Activated naive CD8-positive, alpha-beta T cell treated with anti-CD3 and anti-CD28 coated beads, Interleukin-2, amount 10 ng/mL, durations not matched to agents 7 days and 5 days (primary cell): ENCODE data around the gene TECTB. TPM values are rescaled to one million over a fixed set of nuclear protein-coding genes. Genes with fewer than 3 reads are reported as not detected.

Experiments used
- ATAC-seq: fragments of 150-1000 bp; cut with Tn5 transposase; one replicate; pipeline ENCODE4 v1.10.0; 2021; ENCODE audit warnings: low read depth, moderate library complexity
- POLR2A ChIA-PET: fragments of 350-600 bp; sonication (Branson Sonifier 250); formaldehyde crosslinking; loops from one replicate; lab custom pipeline; 2021; ENCODE audit warnings: antibody characterized with exemption; lab: Charles Lee
- DNase-seq: peaks from one replicate; pipeline ENCODE4 v3.0.0; 2021
- H3K27ac Mint-ChIP-seq: one replicate; pipeline ENCODE4 v1.8.0; 2022; ENCODE audit warnings: mild to moderate bottlenecking, mixed read lengths
- H3K27me3 Mint-ChIP-seq: one replicate; pipeline ENCODE4 v1.8.0; 2022; ENCODE audit warnings: mild to moderate bottlenecking, moderate library complexity, mixed read lengths
- H3K36me3 Mint-ChIP-seq: one replicate; pipeline ENCODE4 v1.8.0; 2021; ENCODE audit warnings: mild to moderate bottlenecking, mixed read lengths
- H3K4me1 Mint-ChIP-seq: one replicate; pipeline ENCODE4 v1.8.0; 2021; ENCODE audit warnings: mixed read lengths
- H3K4me3 Mint-ChIP-seq: one replicate; pipeline ENCODE4 v1.8.0; 2022; ENCODE audit warnings: mild to moderate bottlenecking, moderate library complexity, mixed read lengths
- H3K9me3 Mint-ChIP-seq: one replicate; pipeline ENCODE4 v1.8.0; 2021; ENCODE audit warnings: mixed read lengths
- total RNA-seq, 2 experiments: library from RNA; stranded (reverse); gene quantifications; one replicate each; pipeline ENCODE4 v1.2.3, GENCODE V29; 2021

The TECTB gene
- total RNA-seq, 2 experiments from 2014 or later: not detected

DNA sequence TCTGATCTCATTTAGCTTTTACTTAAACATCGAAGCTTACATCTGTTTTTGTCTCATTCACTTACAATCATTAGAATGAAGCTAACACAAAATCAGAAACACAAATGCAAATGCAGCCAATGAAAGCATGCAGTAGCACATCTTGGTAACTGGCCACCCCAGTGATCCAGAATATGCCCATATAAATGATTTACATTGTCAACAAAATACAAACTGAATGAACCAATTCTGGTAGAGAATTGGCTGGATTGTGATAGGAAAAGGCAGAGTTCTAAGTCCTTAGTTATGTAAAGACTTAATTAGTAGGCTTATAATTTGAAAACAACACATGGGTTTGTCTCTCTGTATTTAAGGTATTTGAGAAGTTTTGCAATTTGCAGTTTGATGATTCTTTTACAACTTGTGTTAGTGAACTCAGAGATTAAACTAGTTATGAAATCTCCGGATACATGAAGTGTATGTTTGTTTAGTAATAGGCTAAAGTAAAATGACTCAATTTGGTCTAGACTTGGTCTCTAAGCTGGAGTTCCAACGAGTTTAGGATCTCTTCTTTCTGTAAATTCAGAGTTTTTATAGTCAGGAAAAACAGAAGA is 21.2 kb downstream of the TECTB start:
- Mint-ChIP-seq H3K9me3 (no peaks in the 10 kb centered on the region), H3K27me3 (peaks cover 27% of the 10 kb centered on the region), H3K4me3 (no peak overlapping the region), H3K36me3 (no peaks in the 10 kb centered on the region), H3K4me1 (no peaks in the 10 kb centered on the region), H3K27ac (no peak overlapping the region)
- no peak for ATAC-seq
- POLR2A ChIA-PET: no interaction called here
- DNase-seq: no peak

DNA sequence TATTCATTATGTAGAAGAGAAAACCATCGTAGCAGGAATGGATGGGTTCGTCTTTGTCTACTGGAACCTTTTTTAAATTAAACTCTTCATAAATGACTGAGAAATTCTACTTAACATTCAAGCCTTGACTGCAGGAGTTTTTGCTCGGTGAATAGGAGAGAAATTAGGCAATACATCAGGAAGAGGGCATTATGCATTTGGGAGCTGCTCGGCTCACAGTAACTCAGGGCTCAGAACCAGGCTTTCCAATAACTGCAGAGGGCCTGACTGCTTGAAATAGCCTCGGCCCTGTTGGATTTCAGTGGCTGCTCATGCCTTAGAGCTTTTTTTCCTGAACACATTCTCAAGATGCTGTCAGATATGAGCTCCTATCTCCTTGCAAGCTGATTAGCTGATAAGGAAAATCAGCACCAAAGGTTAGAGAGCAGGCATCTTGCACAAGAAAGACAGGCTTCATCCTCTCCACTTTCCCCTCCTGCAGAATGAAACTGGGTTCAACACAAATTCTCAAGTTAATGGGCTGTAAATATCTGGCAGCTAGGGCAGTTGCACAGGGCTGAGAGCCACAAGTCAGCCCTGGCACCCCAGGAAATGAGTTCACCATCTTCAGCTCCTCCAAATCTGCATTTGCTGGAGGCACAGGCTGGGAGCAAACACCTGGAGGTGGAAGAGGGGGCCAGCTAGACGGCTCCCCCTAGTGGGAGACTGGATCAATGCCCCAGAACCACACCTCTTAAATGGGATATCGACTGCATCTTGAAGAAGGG is 24.3 kb downstream of the TECTB start:
- no peaks in the 10 kb centered on the region for H3K36me3 Mint-ChIP-seq
- DNase-seq: no peak
- H3K4me1 Mint-ChIP-seq: no peaks in the 10 kb centered on the region
- peak; percentile 47 for ATAC-seq
- H3K9me3 Mint-ChIP-seq: no peaks in the 10 kb centered on the region
- H3K4me3 Mint-ChIP-seq: no peak overlapping the region
- no peak overlapping the region for H3K27ac Mint-ChIP-seq
- POLR2A ChIA-PET: no interaction called here
- peaks cover 22% of the 10 kb centered on the region for H3K27me3 Mint-ChIP-seq

DNA sequence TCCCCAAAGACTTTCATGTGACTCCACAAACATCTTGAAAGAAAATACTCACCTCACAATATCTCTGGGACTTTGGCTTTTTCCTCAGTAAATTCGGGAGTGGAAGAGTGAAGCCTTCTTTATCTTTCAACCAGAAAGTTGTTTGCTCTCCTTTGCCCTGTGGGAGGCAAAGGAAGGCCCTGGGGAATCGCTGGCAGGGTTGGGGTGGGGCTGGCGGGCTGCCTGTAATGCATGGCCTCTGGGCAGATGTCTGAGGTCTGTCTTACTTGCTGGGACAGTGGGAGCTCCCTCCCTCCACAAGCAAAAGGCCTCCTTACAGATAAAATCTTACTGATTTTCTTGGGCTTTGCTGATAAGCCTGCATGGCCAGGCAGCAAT is 24.9 kb downstream of the TECTB start:
- H3K4me1 Mint-ChIP-seq: no peaks in the 10 kb centered on the region
- H3K36me3 Mint-ChIP-seq: no peaks in the 10 kb centered on the region
- peaks cover 22% of the 10 kb centered on the region for H3K27me3 Mint-ChIP-seq
- ATAC-seq (no peak), DNase-seq (no peak)
- H3K27ac Mint-ChIP-seq: no peak overlapping the region
- POLR2A ChIA-PET: no interaction called here
- H3K4me3 Mint-ChIP-seq: no peak overlapping the region
- H3K9me3 Mint-ChIP-seq: no peaks in the 10 kb centered on the region

DNA sequence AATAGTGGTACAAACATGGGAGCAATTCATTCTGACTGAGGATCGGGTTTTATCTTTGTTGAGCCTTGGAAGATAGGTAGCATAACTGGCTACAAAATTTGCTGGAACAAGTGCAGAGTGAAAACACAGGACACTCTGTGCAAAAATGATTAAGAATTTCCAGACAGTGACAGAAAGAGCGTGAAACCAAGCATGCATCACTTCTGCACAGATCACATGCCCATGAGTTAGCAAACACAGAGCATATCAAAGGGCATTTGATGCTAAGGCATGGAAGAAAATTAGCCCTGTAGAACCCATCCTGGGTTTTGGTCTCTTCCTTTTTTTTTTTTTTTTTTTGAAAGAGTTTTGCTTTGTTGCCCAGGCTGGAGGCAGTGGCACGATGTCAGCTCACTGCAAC is 28.3 kb downstream of the TECTB start:
- DNase-seq (no peak), ATAC-seq (no peak)
- H3K4me3 Mint-ChIP-seq: no peak overlapping the region
- peaks cover 17% of the 10 kb centered on the region for H3K27me3 Mint-ChIP-seq
- peaks cover 2% of the 10 kb centered on the region for H3K4me1 Mint-ChIP-seq
- POLR2A ChIA-PET: no interaction called here
- H3K27ac Mint-ChIP-seq: no peak overlapping the region
- no peaks in the 10 kb centered on the region for H3K9me3 Mint-ChIP-seq
- H3K36me3 Mint-ChIP-seq: no peaks in the 10 kb centered on the region

DNA sequence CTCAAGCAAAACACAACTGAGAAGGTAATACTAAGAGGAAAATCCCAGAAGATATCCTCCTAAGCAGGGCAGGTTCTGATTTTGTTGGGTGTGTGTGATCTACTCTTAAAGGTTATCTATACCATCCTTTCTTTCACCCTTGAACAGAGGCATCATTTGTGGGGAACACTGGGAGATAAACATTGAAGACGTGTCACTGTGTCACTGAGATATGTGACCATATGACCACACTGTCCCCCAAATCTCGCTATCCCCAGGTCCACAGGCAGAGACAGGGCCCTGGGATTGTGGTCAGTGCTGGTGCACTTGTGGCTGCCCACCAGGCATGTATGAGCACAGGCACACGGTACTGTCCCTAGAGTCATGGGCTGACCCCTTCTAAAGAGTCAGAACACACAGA is 30.0 kb downstream of the TECTB start:
- DNase-seq (no peak), ATAC-seq (no peak)
- POLR2A ChIA-PET: no interaction called here
- no peaks in the 10 kb centered on the region for H3K9me3 Mint-ChIP-seq
- peaks cover 2% of the 10 kb centered on the region for H3K4me1 Mint-ChIP-seq
- H3K27me3 Mint-ChIP-seq: peaks cover 14% of the 10 kb centered on the region
- no peak overlapping the region for H3K27ac Mint-ChIP-seq
- H3K36me3 Mint-ChIP-seq: no peaks in the 10 kb centered on the region
- H3K4me3 Mint-ChIP-seq: no peak overlapping the region

DNA sequence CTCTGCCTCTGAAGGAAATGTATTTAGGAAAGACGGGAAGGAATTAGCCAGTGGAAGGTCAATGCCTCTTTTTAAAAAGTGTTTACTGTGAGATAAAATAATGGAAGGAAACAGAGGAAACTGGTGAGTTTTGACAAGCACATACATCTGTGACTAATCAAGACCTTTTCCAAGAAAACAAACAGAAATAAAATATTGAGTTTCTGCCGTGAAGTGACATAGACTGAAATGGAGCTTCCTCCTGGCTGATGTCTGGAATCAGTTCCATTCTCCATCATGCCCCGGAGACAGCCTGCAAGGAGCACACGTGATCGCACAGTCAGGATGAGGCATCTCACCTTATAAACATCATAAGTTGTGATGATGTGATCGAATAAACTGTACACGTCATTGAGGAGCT is 30.7 kb downstream of the TECTB start:
- Mint-ChIP-seq H3K4me3 (no peak overlapping the region), H3K36me3 (no peaks in the 10 kb centered on the region), H3K27ac (no peak overlapping the region), H3K4me1 (peaks cover 2% of the 10 kb centered on the region), H3K9me3 (no peaks in the 10 kb centered on the region), H3K27me3 (peaks cover 14% of the 10 kb centered on the region)
- POLR2A ChIA-PET: no interaction called here
- DNase-seq: no peak
- no peak for ATAC-seq

DNA sequence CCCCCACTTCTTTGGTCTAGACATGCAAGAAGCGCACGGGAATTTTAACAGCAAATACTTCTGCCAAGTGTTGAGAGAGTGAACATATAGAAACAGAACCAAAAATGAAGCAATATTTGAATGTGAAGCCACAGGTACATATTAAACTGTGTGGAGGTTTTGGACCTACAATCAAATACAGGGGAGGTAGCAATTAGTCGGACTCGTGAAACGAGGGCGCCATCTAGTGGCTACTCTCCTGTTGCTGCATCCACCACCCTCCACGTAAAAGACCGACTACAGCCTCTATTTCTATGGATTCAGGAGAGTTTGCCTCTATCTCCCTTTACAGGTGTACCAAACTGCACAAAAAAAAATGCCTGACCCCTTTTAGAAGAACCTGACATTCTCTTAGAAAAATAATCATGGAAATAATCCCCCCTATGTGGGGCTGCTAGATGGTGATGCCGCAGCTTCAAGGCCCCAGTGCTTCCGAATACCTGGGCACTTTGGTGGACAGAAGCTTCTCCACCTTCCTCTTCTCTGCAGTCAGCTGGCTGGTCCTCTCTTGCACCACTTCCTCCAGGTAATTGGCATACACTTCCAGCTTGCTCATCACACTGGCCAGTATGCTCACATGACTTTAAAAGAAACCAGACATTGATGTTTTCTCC is 31.7 kb downstream of the TECTB start:
- peaks cover 14% of the 10 kb centered on the region for H3K27me3 Mint-ChIP-seq

DNA sequence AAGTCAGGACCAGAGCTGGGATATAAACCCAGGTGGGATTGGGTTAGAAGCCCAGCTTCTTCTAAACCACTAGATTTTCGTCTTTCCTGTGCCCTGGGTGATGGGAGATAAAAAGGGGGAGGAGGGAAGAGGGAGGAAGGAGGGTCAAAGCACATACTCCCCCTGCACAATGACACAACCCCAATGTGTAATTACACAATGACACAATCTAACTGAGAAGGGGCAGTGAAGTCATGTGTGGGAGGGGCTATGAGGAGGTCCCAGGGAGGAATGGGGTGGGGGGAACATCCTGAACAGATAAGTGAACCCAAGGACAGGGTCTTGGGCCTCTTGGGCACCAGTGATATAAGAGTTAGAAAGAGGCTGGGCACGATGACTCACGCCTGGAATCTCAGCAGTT is 44.5 kb downstream of the TECTB start:
- Mint-ChIP-seq H3K36me3 (no peaks in the 10 kb centered on the region), H3K4me1 (no peaks in the 10 kb centered on the region), H3K9me3 (no peaks in the 10 kb centered on the region), H3K27me3 (peaks cover 8% of the 10 kb centered on the region), H3K4me3 (no peak overlapping the region), H3K27ac (no peak overlapping the region)
- no peak for ATAC-seq
- DNase-seq: no peak
- POLR2A ChIA-PET: no interaction called here

More for the DNA sequence above, 31.7 kb downstream of the TECTB start:
- H3K4me3 Mint-ChIP-seq: no peak overlapping the region
- no peaks in the 10 kb centered on the region for H3K36me3 Mint-ChIP-seq
- H3K9me3 Mint-ChIP-seq: no peaks in the 10 kb centered on the region
- no peak overlapping the region for H3K27ac Mint-ChIP-seq
- peak; percentile 89 for ATAC-seq
- peak; percentile 63 for DNase-seq
- POLR2A ChIA-PET: no interaction called here
- peaks cover 2% of the 10 kb centered on the region for H3K4me1 Mint-ChIP-seq

DNA sequence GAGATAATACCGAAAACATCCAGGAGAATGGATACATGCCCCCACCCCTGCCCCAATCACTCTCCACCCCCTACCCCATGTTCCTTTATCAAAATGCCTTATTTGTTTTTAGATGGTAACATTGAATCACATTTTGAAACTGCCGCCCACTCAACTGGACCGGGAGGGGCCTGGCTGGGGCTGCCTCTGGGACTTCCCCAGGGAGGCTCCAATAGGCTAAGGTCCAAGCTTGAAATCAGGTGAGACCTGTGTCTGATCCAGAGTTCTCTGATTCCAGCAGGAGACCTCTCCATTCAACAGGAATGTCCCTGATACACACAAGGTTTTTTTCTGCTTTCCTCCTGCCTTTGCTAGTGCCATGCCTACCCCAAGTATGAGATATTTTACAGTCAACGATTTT is 47.0 kb downstream of the TECTB start:
- Mint-ChIP-seq H3K36me3 (no peaks in the 10 kb centered on the region), H3K4me3 (no peak overlapping the region), H3K9me3 (no peaks in the 10 kb centered on the region), H3K4me1 (no peaks in the 10 kb centered on the region), H3K27ac (no peak overlapping the region), H3K27me3 (peaks cover 9% of the 10 kb centered on the region)
- DNase-seq (no peak), ATAC-seq (no peak)
- POLR2A ChIA-PET: no interaction called here

DNA sequence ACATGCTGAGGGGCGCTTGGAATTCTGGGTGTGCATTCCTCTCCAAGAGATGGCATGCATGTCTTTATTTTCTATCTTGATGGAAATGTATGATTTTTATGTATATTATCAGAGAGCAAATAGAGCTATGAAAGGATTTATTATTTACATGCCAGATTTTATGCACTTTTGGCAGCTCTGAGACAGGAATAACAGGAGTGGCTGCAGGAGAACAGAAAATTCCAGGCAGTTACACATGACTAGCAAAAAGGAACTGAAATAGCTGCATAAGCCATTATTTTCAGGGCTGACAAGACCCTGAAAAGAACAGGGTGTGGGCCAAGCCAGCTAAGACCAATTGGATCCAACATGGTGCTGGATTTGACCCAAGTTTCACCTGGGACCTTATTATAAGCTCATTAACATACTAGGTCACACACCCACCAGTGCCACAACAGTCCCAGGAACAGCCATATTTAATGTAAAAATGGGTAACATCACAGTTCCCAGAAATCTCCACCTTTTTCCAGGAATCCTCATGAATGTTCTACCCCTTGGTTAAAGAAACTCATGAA is 47.5 kb downstream of the TECTB start:
- H3K36me3 Mint-ChIP-seq: no peaks in the 10 kb centered on the region
- H3K4me1 Mint-ChIP-seq: no peaks in the 10 kb centered on the region
- peaks cover 7% of the 10 kb centered on the region for H3K27me3 Mint-ChIP-seq
- ATAC-seq (no peak), DNase-seq (no peak)
- no peaks in the 10 kb centered on the region for H3K9me3 Mint-ChIP-seq
- POLR2A ChIA-PET: no interaction called here
- no peak overlapping the region for H3K4me3 Mint-ChIP-seq
- no peak overlapping the region for H3K27ac Mint-ChIP-seq

DNA sequence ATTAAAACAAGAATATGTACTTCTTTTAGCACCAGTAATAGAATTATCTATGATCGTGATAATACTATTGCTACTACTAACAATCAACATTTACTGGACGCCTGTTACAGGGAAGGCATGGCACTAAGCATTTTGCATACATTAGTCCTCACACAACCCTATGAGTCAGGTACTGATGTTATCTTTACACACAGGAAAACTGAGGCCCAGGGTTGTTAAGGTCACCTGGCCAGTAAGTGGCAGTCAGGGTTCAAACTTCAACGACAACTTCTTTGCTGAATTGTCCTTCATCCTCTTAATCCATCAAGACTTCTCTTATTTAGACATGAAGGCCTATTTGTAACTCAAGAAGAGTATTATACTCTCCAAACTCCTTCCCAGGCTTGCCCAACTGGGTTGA is 48.8 kb downstream of the TECTB start:
- Mint-ChIP-seq H3K4me3 (no peak overlapping the region), H3K27ac (no peak overlapping the region), H3K27me3 (peaks cover 7% of the 10 kb centered on the region), H3K9me3 (no peaks in the 10 kb centered on the region), H3K4me1 (peaks cover 3% of the 10 kb centered on the region), H3K36me3 (no peaks in the 10 kb centered on the region)
- no peak for DNase-seq
- POLR2A ChIA-PET: no interaction called here
- ATAC-seq: no peak

DNA sequence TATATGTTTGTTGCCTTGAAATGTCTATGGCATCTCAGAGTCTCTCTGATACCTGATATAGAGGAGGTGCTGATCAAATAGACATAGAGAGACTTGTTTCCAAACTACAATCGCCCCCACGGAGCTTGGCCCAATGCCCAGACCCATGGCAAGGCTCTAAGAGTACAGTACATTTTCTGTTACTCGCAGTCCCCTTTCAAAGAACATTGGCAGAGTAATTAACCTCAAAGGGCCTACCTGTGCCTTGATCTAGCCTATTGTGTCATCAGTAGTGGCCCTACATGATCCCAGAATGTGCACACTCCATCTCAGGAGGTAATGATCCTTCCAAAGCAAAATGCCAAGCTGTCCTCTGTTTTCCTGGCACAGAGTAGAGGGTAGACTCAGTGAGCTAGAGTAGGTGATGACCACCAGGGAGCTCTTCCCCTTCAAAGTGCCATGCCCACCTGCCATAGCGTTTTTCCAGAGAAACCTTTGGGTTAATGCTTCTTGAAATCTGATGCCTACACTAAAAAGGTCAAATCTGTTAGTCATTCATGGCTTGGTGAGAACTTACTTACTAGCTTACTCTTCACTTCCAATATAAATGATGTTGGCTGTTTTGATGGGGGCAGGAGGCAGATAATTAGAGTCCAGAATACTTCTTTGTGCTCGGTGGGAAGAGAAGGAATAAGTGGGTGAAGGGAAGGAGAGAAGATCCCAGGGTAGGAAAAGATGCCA is 49.5 kb downstream of the TECTB start:
- DNase-seq: no peak
- Mint-ChIP-seq H3K4me3 (no peak overlapping the region), H3K4me1 (peaks cover 3% of the 10 kb centered on the region), H3K27ac (no peak overlapping the region), H3K27me3 (peaks cover 11% of the 10 kb centered on the region), H3K36me3 (no peaks in the 10 kb centered on the region), H3K9me3 (no peaks in the 10 kb centered on the region)
- no peak for ATAC-seq
- POLR2A ChIA-PET: no interaction called here

DNA sequence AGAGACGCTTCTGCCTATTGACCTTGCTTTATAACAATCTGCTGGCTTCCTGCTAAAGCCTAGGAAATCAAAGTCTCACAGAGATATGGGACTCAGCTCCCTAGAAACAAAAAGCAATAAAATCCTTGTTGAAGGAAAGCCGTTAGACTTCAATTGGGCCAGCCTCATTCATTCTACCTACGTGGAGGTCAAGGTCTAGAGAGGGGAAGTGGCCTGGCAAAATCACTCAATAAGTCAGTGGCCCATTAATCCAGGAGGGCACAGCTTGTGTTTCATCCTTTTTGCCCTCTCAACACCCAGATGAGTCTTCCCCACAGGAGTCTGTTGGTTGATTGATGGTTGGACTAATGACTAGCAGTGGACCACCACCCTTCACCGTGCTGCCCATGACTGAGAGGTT is 50.3 kb downstream of the TECTB start:
- H3K4me3 Mint-ChIP-seq: no peak overlapping the region
- peaks cover 3% of the 10 kb centered on the region for H3K4me1 Mint-ChIP-seq
- no peak overlapping the region for H3K27ac Mint-ChIP-seq
- ATAC-seq: no peak
- H3K27me3 Mint-ChIP-seq: peaks cover 11% of the 10 kb centered on the region
- H3K9me3 Mint-ChIP-seq: no peaks in the 10 kb centered on the region
- no peaks in the 10 kb centered on the region for H3K36me3 Mint-ChIP-seq
- DNase-seq: no peak
- POLR2A ChIA-PET: no interaction called here
